Stimulated activated CD8-positive, alpha-beta memory T cell treated with anti-CD3 and anti-CD28 coated beads, Interleukin-15, amount 100 ng/mL, for 1 hour (primary cell): ENCODE results near the gene GSKIP.
A peak's percentile ranks its signal among the peaks of the same experiment; 100 is the strongest.

ENCODE experiments used
- DNase-seq: peaks from one replicate; pipeline ENCODE4 v3.0.0-alpha.2; 2020; ENCODE audit warnings: low read depth

Gene GSKIP

DNA sequence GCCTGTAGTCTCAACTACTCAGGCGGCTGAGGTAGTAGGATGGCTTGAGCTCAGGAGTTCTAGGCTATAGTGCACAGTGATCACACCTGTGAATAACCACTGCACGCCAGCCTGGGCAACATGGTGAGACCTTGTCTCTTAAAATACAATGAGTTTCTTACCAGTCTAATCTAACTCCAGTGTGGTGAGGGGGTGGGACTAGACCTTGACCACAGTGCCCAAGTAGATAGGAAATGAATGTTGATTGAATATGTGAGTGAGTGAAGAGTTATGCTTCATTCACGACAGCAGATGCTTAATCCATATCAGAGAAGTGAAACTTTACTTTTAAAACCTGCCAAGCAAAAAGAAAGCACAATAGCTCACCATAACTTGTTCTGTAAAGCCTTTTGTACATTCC is 17.4 kb downstream of the GSKIP start:
- DNase-seq = no peak

GRCh38 chr14:96383445-96383844 is 20.1 kb downstream of the GSKIP start:
- no peak for DNase-seq

DNA sequence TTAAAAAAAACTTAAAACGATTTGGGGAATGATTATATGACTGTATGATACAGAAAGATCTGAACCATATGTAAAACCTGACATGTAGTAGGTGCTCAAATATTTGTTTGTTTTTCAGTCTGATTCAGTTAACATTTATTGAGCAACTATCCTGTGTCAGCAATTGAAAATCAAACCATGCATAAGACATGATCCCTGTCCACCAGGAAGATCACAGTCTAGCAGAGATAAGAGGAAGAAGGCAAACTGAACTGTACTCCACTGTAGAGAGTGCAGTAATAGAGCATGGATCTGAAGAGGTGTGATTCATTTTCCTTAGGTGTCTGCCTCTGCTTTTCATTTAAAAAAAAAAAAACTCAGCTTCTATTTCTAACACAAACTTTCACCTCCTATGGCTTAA is 20.7 kb downstream of the GSKIP start:
- no peak for DNase-seq

- no peak for DNase-seq
Observed at GRCh38 chr14:96384740-96385139, 21.4 kb downstream of the GSKIP start.

GRCh38 chr14:96385385-96385784 is 22.1 kb downstream of the GSKIP start:
- no peak for DNase-seq

- DNase-seq = no peak
Observed at GRCh38 chr14:96390965-96391292, 27.6 kb downstream of the GSKIP start.

DNA sequence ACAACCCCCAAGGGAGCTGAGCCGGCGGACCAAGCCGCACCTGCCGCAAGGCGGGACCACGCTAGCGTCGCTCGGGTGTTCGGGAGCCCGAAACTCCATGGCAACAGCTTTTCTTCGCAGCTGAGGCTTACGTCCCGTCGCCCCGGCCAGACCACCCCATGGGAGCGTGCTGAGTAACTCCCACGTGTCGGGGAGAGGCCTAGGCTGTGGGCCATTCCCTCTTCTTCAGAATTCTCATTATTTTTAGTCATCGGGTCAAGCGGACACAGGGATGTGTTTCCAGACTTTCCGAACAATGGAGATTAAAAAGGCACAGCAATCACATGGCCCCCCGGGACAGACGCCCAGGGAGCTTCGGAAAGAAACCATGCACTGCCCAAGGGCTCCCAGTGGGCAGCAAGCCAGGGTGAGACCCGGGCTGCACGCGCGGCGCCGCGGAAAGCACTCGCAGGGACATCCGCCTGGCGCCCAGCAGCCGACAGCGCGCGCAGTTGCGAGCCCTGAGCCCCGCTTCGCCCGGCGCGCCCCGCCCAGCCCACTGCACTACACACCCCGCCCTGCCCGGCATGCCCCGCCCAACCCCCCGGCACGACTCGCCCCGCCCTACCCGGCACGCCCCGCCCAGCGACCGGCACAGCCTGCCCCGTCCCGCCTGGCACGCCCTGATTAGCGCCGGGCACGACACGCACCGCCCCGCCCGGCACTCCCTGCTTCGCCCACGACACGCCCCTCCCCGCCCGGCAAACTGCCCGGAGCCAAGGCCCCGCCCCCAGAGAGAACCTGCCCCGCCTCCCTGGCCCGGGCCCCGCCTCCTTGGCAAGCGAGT is 28.2 kb downstream of the GSKIP start:
- peak; percentile 99 for DNase-seq

- no peak for DNase-seq
Observed at GRCh38 chr14:96393071-96393691, 29.9 kb downstream of the GSKIP start.

- DNase-seq = no peak
Observed at GRCh38 chr14:96394047-96394815, 30.9 kb downstream of the GSKIP start.

- DNase-seq = no peak
Observed at GRCh38 chr14:96398432-96398831, 35.1 kb downstream of the GSKIP start.

DNA sequence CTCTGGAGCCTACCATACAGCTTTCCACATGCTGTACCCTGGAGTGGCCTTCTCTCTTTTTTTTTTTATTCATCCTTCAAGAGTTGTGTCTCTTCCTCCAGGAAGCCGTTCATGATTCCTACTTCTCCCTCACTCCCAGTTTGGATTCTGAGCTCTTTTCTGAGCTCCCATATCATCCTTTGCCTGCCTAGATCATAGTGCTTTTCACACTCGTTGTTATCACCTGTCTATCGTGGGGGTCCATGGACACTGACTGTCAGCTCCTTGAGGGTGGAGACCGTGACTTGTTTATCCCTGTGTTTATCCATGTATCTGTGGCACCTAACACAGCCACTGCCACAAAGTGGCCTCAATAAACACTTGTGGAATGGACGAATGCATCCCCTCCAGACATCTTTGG is 35.6 kb downstream of the GSKIP start:
- no peak for DNase-seq

GRCh38 chr14:96399405-96399804 is 36.1 kb downstream of the GSKIP start:
- DNase-seq = no peak

- DNase-seq = no peak
Observed at GRCh38 chr14:96400495-96400894, 37.2 kb downstream of the GSKIP start.

DNA sequence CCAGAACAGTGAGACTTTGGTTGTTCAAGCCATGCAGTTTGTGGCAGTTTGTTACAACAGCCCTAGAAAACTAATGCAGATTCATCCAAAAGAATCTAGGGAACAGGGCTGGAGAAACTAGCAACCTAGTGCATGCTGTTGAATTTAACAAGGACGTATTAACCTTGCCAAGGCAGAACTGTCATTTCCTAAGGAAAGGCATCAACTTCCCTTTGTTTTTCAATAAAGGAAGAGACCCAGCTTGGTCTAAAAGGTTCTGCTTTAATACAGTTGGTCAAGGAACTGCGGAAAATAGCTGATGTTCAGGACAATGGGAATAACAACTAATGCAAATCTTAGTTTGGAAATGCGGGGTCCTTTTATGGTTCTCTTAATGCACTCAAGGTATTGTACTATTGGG is 40.1 kb downstream of the GSKIP start:
- no peak for DNase-seq

GRCh38 chr14:96405677-96406076 is 42.4 kb downstream of the GSKIP start:
- DNase-seq = no peak

DNA sequence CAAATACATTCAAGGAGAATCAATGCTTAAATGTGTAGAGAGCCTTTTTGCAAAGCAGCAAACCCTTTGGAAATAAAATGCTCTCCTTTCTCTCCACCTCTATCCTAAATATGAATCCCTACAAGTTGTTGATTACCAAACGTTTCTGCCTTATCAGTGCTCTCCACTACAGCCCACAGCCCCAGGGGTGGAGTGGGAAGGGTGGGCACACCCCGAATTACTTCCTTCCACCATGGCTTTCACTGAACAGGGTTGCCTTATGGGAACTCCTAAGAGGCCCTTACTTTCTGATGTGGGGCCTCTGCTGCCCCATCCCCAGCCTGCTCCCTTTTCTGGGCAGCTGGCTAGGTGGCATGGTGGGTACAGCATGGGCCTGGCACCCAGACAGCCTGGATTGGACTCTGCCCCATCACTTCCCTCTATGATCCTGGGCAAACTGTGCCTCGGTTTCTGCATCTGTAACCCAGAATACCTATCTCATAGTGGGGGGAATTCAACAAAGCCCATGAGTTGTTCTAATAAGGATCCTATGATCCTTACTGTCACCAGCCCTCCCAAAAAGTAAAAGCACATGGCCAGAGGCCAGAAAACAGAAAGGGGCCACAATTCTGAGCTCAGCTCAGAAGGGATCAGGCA is 44.7 kb downstream of the GSKIP start:
- DNase-seq = no peak

DNA sequence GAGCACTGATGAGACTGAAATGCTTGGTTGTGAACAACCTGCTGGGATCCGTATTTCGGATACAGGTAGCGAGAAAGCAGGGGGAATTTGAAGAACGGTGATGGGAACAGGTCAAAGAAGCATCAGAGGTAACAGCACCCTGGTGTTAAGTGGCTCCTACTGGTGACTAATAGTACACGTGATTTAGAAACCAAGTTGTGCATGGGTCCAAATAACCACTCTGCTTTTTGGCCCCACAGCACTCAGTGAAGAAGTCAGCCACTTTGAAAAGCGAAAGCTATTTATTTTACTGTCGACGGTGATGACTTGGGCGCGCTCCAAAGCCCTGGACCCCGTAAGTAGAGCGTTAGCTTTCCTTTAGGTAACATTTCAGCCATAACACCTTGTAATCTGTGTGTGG is 45.3 kb downstream of the GSKIP start:
- no peak for DNase-seq

GRCh38 chr14:96409701-96410100 is 46.4 kb downstream of the GSKIP start:
- no peak for DNase-seq

GRCh38 chr14:96410119-96410518 is 46.8 kb downstream of the GSKIP start:
- no peak for DNase-seq

- no peak for DNase-seq
Observed at GRCh38 chr14:96413526-96413925, 50.2 kb downstream of the GSKIP start.

DNA sequence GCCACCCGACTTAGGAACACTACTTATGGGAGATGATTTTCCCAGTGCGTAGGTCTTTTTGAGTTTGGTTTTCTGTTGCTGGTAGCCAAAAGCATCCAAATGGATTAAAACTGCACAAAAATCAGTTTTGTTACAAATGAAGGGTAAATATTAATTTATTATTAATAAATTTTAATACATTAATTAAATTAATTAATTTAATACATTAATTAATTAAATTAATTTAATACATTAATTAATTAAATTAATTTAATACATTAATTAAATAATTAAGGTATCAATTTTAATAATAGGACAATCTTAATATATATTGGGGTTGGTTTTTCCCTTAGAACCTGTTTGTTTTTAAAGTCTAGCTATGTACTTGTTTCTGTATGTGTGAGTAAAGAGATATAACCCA is 52.2 kb downstream of the GSKIP start:
- no peak for DNase-seq

- DNase-seq = no peak
Observed at GRCh38 chr14:96416292-96416691, 53.0 kb downstream of the GSKIP start.

- no peak for DNase-seq
Observed at GRCh38 chr14:96417254-96417653, 53.9 kb downstream of the GSKIP start.
